HT-29 (cell line): ENCODE results near the gene PALLD. TPM values are rescaled to one million over a fixed set of nuclear protein-coding genes. Genes with fewer than 3 reads are reported as not detected.

Source experiments
- DNase-seq: peaks from one replicate; pipeline ENCODE4 v3.0.0-alpha.2; 2015; ENCODE audit warnings: low spot score
- total RNA-seq: library from RNA; depleted of rRNA; stranded (reverse); fragments of >200 nt; shearing (Covaris generic); gene quantifications from 2 replicates; pipeline ENCODE4 v1.2.3, GENCODE V29; 2014

The PALLD gene
- total RNA-seq, 1 experiment from 2014 or later, result 1.3 TPM

DNA sequence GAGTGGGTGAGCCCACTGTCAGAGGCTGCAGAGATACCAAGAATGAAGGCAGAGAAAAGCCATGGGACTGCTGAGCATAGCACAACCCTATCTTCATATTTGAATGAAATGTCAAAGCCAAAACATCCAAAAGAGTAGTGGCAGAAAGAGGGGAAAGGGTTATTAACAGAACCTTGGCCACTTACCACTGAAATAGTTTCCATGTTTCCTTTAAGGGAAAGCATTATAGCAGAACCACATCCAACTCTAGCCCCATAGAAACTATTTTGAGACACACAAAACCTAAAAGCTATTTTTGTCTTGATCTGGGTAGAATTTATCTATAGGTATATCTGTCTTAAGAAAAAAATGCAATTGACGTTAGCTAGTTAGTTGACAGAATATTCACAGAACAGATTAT lies 373.2 kb downstream of the PALLD start:
- DNase-seq, result no peak

DNA sequence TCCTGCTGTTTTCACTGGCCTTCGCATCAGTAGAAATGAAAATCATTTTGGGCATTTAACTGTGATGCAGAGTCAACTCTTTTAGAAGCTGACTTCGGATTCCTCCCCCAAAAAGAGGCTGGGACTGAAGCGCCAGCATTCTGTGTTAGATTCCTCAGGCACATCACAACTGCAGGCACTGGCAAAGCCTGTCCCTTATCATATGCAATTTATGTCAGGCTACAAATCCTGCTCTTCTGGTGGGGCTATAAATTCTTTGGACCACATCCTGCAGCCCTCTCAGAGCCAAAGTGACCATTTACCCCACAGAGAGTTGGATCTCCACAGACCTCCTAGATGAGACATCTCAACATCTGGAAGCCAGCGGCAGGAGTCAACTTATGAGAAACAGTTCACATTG lies 374.8 kb downstream of the PALLD start:
- no peak for DNase-seq

DNA sequence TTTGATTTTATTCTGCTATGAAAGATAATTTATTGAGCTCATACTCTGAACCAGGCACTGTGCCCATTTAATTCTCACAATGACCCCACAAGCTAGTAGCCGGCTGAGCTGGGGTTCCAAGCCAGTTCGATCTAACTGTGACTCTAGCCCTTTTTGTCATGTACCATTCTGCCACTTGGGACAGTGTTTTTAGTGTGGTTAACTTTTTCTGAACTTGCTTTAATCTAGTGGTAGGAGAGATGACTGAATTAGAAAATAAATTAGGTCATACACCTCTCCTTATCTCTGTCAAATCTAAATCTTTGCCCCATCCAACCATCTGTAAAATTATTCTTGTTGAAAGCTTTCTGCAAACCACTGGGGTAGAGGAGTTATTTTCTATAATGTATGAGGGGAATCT lies 377.2 kb downstream of the PALLD start:
- DNase-seq, result no peak

DNA sequence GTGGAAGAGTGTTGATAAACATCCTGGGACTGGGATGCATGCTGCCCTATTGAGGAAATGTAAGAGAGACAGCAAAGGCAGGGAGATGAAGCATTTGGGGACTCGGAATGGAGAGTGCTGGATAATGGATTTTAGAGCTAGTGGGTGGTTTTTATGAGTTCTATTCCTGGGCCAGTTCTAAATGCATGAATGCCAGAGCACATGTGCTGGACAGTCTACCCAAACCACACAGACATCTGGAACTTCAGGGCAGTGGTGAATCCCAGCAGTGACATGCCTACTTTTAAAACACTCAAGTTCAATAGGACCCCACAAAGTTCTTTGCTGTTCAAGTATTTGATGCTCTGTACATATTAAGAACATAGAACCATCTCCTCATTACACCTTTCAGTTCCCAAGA lies 379.3 kb downstream of the PALLD start:
- DNase-seq, result no peak

DNA sequence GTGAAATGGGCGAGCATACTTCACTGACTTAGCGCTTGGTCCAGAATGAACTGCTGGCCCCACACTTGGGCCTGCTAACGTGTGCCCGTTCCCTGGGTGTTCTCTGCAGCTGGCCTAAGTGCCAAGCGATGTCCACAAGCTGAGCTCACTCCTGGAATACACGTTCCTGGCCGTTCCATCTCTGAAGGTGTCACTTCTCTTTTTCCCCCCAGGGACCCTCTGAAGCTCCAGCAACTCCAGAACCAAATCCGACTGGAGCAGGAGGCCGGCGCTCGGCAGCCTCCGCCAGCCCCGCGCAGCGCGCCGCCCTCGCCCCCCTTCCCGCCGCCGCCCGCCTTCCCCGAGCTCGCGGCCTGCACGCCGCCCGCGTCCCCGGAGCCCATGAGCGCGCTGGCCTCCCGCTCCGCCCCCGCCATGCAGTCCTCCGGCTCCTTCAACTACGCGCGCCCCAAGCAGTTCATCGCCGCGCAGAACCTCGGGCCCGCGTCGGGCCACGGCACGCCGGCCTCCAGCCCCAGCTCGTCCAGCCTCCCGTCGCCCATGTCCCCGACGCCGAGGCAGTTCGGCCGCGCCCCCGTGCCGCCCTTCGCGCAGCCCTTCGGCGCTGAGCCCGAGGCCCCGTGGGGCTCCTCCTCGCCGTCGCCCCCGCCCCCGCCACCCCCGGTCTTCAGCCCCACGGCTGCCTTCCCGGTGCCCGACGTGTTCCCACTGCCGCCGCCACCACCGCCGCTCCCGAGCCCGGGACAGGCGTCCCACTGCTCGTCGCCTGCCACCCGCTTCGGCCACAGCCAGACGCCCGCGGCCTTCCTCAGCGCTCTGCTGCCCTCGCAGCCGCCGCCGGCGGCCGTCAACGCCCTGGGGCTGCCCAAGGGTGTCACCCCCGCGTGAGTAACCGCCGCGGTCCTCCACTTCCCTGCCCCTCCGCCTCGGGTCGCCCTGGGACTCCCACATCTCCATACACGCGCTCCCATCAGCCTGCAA lies 380.9 kb downstream of the PALLD start:
- DNase-seq, result no peak

DNA sequence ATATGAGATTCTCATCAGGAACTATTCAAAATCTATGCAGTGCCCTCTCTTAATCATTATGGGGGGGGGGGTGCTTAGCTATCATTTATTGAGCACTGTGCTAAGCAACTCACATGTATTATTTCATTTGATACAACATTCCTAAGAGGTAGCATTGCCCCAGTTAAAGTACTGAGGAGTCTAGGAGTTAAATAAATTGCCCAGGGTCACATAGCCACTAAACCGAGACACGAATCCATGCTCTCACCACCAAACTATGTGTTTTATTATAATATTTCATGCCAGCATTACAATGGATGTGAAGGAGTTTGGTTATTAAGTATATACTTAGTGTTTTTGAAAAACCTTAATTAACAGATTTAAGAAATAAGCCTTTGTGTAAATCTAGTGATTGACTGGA lies 381.8 kb downstream of the PALLD start:
- no peak for DNase-seq

DNA sequence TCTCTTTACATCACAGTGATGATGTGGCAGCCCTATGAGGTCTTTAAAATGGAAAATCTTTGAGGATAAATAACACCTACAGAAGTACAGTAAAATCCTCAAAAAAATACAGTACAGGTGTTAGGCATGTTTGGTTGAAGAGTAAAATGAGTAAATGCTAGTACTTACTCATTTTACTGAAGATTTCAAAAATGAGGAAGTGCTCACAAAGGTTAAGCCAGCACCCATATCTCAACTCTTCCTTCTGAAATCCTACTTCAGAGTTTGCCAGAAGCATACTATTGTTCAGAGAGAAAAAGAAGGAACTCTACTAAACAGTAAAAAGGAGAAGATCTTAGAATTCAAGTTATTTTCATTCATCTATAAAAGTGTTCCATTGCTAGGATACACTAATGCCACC lies 382.3 kb downstream of the PALLD start:
- no peak for DNase-seq

DNA sequence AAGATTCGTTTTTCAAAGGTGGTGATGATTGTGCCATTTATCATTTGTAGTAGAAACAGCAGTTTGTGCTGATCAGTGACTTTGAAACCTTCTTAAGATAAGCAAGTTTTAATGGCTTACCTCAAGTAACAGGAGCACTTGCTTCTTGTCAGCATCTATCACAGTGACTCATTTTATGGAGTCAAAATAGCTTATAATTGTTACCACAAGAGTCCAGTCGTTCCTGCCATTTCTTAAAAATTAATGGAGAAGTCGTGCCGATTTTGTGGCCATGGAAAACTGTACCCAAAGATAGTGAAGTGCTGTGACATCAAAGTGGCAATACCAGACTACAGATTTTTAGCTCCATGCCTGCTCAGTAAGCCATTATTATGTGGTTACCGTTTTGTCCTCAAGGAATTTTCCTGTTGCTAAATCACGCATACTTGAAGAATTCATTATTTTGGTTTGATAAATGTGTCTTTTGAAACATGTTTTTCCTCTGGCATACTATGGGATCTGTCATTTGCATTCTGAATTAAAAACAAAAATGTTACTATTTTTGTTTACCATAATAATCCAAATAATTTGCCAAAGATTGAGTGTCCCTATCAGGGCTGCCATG lies 383.3 kb downstream of the PALLD start:
- no peak for DNase-seq

DNA sequence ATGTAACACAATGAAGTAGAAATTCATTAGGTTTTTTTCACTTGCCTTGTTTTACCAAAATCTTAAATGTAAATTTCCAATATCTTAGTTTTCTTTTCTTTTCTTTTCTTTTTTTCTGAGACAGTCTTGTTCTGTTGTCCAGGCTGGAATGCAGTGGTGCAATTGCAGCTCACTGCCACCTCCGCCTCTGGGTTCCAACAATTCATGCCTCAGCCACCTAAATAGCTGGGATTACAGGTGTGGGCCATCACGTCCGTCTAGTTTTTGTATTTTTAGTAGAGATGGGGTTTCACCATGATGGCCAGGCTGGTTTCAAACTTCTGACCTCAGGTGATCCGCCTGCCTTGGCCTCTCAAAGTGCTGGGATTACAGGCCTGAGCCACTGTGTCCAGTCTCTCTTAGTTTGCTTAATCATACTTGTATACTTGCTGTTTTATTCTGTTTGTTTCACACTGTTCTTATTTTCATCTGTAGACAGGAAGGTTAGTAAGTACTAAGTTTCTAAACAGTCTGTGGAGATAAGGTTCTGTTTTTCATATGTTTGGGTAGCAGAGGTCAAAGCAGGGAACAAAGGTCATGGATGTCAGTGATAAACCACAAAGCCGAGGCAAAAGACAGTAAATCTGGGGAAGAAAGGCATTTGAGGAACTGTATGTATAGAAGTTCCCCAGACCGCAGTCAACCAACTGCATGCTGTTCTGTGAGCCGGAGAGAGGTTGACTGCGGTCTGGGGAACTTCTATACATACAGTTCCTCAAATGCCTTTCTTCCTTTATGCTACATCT lies 384.2 kb downstream of the PALLD start:
- no peak for DNase-seq

DNA sequence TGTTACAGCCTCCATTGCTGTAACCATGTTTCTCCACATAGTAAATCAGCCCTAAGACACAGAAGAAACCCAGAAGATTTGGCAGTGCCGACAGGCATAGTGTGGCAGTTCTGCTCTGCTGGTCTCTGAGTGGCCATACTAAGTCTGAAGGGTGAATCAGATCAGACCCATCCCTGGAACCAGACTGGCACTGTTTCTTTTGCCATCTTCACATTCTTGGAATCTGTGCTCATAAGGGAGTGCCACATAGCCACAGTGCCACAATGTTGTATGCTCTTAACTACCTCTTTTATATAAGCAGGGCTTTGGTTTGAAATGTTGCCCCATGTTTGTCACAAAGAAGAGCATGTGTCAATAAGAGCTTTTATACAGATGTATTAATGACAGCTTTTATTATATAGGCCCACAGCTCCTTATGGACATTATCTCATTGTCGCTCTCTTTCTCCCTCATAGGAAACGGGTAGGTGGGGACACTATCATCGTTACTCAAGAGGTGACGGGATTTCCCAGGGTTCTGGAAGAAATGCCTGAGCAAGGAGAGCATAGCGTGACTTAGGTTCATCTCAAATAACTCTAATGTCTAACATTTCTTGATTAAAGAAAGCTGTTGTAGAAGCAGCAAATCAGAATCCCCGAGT lies 385.0 kb downstream of the PALLD start:
- no peak for DNase-seq

DNA sequence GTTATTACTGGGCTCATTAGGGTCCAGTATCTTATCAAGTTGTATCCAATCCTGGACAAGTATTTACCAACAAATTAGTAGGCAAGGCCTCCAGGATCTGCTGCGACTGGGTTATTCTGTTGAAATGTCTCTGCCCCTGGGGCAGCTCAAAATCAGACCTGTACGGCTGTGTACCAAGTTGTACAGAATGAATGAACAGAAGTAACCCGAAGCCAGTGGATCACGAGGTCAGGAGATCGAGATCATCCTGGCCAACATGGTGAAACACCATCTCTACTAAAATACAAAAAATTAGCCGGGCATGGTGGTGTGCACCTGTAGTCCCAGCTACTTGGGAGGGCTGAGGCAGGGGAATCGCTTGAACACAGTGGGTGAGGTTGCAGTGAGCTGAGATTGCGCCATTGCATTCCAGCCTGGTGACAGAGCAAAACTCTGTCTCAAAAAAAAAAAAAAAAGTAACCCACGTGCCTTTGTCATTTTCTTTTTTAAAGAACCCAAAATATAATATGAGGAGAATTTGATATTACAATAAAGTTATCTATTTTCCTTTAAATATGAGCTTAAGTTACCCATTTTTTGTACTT lies 385.9 kb downstream of the PALLD start:
- DNase-seq, result no peak

DNA sequence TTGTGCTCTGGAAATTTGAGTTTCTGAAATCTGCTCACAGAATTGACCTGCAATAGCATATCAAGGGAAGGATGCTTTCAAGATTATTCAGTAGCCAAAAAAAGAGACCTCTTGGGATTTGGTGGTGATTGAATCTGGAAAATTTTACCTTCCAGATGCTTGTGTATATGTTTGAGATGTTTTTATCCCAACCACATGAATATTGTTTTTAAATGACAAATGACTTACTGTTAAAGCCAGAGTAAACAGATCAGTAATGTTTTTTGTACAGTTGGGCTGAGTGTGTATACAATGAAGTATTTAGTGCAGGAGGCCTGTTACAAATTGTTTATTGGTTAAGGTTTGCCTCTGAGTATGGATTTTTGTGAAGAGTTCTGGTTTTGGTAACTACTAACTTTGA lies 386.7 kb downstream of the PALLD start:
- no peak for DNase-seq

DNA sequence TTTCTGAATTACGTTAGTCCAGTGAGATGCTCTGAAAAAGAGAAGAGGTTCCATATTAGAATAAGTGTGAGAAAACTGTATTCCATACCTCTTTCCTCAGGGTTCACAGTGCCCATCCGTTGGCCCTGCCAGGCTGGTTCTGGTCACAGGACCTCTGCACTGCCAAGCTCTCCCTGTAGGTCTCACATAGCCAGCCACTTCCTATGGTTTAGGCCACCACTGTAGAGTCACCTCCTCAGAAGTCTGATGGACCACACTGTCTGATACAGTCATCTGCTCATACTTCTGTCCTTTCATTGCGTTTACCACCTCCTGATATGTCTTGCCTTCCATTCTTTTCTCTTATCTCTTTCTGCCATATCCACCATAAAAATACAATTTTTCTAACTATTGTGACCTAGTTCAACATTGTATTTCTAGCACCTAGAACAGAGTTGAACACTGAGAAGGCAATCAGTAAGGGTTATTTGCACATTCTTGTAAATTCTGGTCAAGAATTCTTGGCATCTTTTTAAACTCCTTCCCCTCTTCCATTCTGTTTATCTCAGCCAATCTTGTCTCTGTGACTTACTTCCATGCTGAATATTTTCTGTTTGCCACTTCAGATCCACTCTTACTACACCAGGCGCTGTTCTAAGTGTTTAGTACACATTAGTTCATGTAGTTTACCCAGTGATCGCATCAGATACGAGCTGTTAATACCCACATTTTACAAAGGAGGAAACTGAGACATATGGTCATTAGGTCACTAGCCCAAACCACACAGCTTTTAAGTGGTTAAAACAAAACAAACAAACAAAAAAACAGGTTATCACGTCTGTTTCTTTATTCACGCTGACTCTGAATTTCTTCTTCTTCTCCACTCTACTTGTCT lies 387.6 kb downstream of the PALLD start:
- DNase-seq, result no peak

DNA sequence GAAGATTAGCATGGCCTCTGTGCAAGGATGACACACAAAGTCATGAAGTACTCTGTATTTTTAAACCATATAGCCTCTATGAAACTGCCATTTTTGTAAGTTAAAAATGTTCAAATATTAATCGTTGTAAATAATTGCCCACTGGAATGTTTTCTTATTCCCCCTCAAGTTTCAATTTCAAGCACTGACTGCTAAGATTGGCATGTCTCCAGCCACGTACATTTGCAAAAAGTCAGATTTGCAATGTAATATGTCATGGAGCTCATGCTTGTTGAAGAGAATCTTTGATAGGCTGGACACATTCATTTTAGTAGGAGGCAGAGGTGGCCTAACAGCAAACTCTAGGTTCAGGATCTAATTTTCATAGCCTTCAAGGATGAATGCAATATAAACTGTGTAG lies 388.5 kb downstream of the PALLD start:
- DNase-seq, result no peak

DNA sequence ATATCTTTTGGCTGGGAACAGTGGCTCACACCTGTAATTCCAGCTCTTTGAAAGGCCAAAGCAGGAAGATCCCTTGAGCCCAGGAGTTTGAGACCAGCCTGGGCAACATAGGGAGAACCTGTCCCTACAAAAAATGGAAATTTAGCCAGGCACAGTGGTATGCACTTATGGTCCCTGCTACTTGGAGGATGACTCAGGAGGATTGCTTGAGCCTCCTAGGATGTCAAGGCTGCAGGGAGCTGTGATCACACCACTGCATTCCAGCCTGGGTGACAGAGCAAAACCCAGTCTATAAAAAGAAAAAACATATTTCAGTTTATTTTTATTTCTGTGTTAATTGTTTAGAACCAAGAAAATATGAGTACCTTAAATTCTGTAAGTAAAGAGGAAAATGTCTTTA lies 389.5 kb downstream of the PALLD start:
- no peak for DNase-seq

DNA sequence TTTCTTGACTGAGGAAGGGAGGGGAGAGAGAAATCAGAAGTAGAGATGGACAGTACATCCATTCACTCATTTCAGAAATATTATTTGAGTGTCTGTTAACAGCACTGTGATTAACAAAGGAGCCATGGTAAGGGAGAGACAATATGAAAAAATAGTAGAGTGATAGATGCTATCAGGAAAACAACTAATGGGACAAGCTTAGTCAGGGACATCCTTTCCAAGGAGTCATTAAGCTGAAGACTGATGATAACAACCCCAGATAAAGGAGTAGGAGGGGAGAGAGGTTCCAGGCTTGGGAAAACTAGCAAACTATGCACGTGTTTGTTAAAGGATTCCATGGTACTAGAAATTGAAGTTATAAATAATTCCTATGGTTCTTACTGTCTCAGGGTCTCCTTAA lies 391.0 kb downstream of the PALLD start:
- no peak for DNase-seq

DNA sequence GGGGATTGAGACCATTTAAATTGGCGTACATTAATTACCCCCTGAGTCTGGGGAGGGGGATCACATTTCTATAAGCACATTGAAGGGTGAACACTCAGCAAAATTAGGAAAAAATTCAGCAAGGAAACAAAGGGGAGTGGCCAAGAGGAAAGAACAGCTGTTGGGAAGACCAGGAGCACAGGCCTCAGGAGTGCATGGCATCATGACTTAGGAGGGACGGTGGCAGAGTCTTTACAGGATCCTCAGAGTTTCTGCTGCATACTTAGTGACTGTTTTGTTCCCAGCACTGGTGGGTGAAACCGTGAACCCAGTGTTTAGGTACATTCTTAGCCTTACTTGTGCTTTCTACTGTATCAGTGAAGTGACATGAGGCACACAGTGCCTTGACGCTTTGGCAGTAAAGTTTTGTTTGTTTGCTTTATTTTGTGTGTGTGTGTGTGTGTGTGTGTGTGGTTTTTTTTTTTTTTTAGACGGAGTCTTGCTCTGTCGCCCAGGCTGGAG lies 391.9 kb downstream of the PALLD start:
- DNase-seq, result no peak

DNA sequence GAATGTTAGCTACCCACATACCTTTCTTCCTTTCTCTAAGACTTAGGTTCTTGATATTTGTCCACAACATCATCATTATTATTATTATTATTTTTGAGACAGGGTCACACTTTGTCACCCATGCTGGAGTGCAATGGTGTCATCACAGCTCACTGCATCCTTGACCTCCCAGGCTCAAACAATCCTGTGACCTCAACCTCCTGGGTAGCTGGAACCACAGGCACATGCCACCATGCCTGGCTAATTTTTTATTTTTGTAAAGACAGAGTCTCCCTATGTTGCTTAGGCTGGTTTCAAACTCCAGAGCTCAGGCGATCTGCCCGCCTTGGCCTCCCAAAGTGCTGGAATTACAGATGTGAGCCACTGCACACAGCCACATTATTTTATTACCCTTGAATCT lies 394.2 kb downstream of the PALLD start:
- DNase-seq, result no peak

DNA sequence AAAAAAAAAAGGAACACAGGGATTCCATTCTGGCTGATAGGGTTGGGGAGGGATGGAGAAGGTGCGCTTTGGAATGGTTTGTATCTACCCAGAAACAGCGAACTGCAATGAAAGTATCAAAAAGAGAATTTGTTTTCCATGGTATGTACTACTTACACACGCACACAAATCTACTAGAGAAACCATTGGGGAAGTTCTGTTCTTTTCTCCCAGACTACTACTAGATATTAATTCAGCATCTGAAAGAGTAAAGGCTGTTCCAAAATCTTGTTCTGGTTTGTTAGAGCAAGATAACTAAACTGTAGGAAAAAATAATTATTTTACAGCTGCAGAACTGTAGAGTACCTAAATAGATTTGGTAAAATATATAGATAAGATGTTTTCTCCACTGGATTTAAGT lies 394.8 kb downstream of the PALLD start:
- no peak for DNase-seq

DNA sequence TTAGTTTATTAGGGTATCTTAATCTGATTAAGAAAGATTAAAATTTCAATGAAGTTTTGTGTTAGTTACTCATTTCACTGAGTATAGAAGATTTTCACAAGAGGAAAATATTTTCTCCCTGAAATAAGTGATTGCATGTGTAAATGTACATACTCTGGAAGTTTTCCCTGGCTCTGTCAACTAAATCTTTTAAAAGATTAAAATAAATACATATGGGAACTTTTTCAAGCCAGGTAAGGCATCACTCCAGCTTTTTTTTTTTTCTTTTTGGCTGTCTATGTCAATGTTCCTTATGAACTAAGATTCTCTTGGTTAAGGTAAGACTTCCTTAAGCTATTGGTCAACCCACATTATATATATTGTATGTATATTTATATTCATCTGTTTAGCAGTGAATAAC lies 395.6 kb downstream of the PALLD start:
- DNase-seq, result no peak
